ENCODE measurements around the gene ALDH1A1. TPM values are rescaled to one million over a fixed set of nuclear protein-coding genes. Genes with fewer than 3 reads are reported as not detected.

ALDH1A1 gene
- total RNA-seq, 1 donor from 2014 or later = 0.14 TPM

- DNase-seq (ENCODE audit: low read depth, low spot score) = no peak
- Mint-ChIP-seq H3K27ac (ENCODE audit: unreplicated experiment) (no peak overlapping the region), H3K36me3 (ENCODE audit: low read depth) (no peaks in the 10 kb centered on the region), H3K27me3 (ENCODE audit: low read depth) (no peaks in the 10 kb centered on the region), H3K9me3 (no peaks in the 10 kb centered on the region), H3K4me3 (no peak overlapping the region), H3K4me1 (peaks cover 21% of the 10 kb centered on the region)
- TF ChIP-seq CTCF (conservative IDR thresholded peaks at IDR 0.05) = no peak
These were observed 41.5 kb downstream of the ALDH1A1 start for GRCh38 chr9:72911247-72911775.

- H3K9me3 Mint-ChIP-seq = no peaks in the 10 kb centered on the region
- H3K27ac Mint-ChIP-seq (ENCODE audit: unreplicated experiment) = no peak overlapping the region
These were observed 43.4 kb downstream of the ALDH1A1 start for GRCh38 chr9:72909428-72909827.

GRCh38 chr9:72907421-72907820 is 45.4 kb downstream of the ALDH1A1 start:
- Mint-ChIP-seq H3K4me3 (no peak overlapping the region), H3K27me3 (ENCODE audit: low read depth) (no peaks in the 10 kb centered on the region), H3K36me3 (ENCODE audit: low read depth) (no peaks in the 10 kb centered on the region), H3K4me1 (peaks cover 16% of the 10 kb centered on the region), H3K9me3 (no peaks in the 10 kb centered on the region), H3K27ac (ENCODE audit: unreplicated experiment) (no peak overlapping the region)
- DNase-seq (ENCODE audit: low read depth, low spot score) = no peak
- TF ChIP-seq CTCF (conservative IDR thresholded peaks at IDR 0.05) = no peak

More at GRCh38 chr9:72909428-72909827, 43.4 kb downstream of the ALDH1A1 start:
- H3K4me1 Mint-ChIP-seq = peaks cover 21% of the 10 kb centered on the region
- H3K27me3 Mint-ChIP-seq (ENCODE audit: low read depth) = no peaks in the 10 kb centered on the region
- no peak for DNase-seq (ENCODE audit: low read depth, low spot score)
- no peak overlapping the region for H3K4me3 Mint-ChIP-seq
- TF ChIP-seq CTCF (conservative IDR thresholded peaks at IDR 0.05) = no peak
- no peaks in the 10 kb centered on the region for H3K36me3 Mint-ChIP-seq (ENCODE audit: low read depth)

GRCh38 chr9:72906810-72907209 is 46.0 kb downstream of the ALDH1A1 start:
- no peaks in the 10 kb centered on the region for H3K27me3 Mint-ChIP-seq (ENCODE audit: low read depth)
- H3K4me3 Mint-ChIP-seq = no peak overlapping the region
- H3K4me1 Mint-ChIP-seq = peaks cover 10% of the 10 kb centered on the region

GRCh38 chr9:72905514-72906480 is 47.1 kb downstream of the ALDH1A1 start:
- Mint-ChIP-seq H3K4me1 (no peaks in the 10 kb centered on the region), H3K36me3 (ENCODE audit: low read depth) (no peaks in the 10 kb centered on the region), H3K27me3 (ENCODE audit: low read depth) (no peaks in the 10 kb centered on the region), H3K27ac (ENCODE audit: unreplicated experiment) (no peak overlapping the region), H3K4me3 (no peak overlapping the region), H3K9me3 (no peaks in the 10 kb centered on the region)
- no peak for TF ChIP-seq CTCF (conservative IDR thresholded peaks at IDR 0.05)
- DNase-seq (ENCODE audit: low read depth, low spot score) = no peak

More at GRCh38 chr9:72906810-72907209, 46.0 kb downstream of the ALDH1A1 start:
- DNase-seq (ENCODE audit: low read depth, low spot score) = no peak
- H3K9me3 Mint-ChIP-seq = no peaks in the 10 kb centered on the region
- no peaks in the 10 kb centered on the region for H3K36me3 Mint-ChIP-seq (ENCODE audit: low read depth)
- no peak for TF ChIP-seq CTCF (conservative IDR thresholded peaks at IDR 0.05)
- H3K27ac Mint-ChIP-seq (ENCODE audit: unreplicated experiment) = no peak overlapping the region

Data from neural crest cell (in vitro differentiated cells).